H9 (cell line): ENCODE results near the gene TCN2. TPM values are rescaled to one million over a fixed set of nuclear protein-coding genes. Genes with fewer than 3 reads are reported as not detected.

Experiments used
- DNase-seq: peaks from one replicate; pipeline ENCODE4 v3.0.0-alpha.2; 2017
- H2AFZ ChIP-seq: one replicate; pipeline ENCODE4 v1.6.1; 2013; ENCODE audit warnings: mild to moderate bottlenecking, low read length, control low read depth, moderate library complexity
- H2AK5ac ChIP-seq: 2 replicates; pipeline ENCODE4 v1.6.1; 2013; ENCODE audit warnings: low read length, control low read depth, mixed read lengths; ENCODE audit not compliant: insufficient read length
- H2BK120ac ChIP-seq: one replicate; pipeline ENCODE4 v1.6.1; 2013; ENCODE audit warnings: low read depth, mild to moderate bottlenecking, low read length, control low read depth, inconsistent platforms; ENCODE audit not compliant: poor library complexity, severe bottlenecking
- H2BK12ac ChIP-seq: 2 replicates; pipeline ENCODE4 v1.6.1; 2013; ENCODE audit warnings: low read length, control low read depth, mixed read lengths, low read depth; ENCODE audit not compliant: insufficient read length
- H2BK15ac ChIP-seq: 2 replicates; pipeline ENCODE4 v1.6.1; 2013; ENCODE audit warnings: low read depth, low read length, control low read depth
- H2BK20ac ChIP-seq: one replicate; pipeline ENCODE4 v1.6.1; 2013; ENCODE audit warnings: low read depth, mild to moderate bottlenecking, low read length, control low read depth, inconsistent platforms; ENCODE audit not compliant: poor library complexity, severe bottlenecking
- H2BK5ac ChIP-seq: 2 replicates; pipeline ENCODE4 v1.6.1; 2013; ENCODE audit warnings: low read length, control low read depth, mixed read lengths; ENCODE audit not compliant: insufficient read length
- H3K14ac ChIP-seq: 2 replicates; pipeline ENCODE4 v1.6.1; 2013; ENCODE audit warnings: low read length, control low read depth; ENCODE audit not compliant: insufficient read depth
- H3K18ac ChIP-seq: 2 replicates; pipeline ENCODE4 v1.6.1; 2013; ENCODE audit warnings: low read depth, mild to moderate bottlenecking, mixed read lengths, low read length, control low read depth; ENCODE audit not compliant: insufficient read length
- H3K23ac ChIP-seq: 2 replicates; pipeline ENCODE4 v1.6.1; 2013; ENCODE audit warnings: low read length, control low read depth, mixed read lengths, low read depth; ENCODE audit not compliant: insufficient read length
- H3K23me2 ChIP-seq: 2 replicates; pipeline ENCODE4 v1.6.1; 2013; ENCODE audit warnings: low read depth, mild to moderate bottlenecking, mixed read lengths, low read length, control low read depth; ENCODE audit not compliant: insufficient read length, poor library complexity, severe bottlenecking
- H3K27ac ChIP-seq: 2 replicates; pipeline ENCODE4 v1.5.1; 2013; ENCODE audit warnings: low read length, control low read depth, mixed read lengths, low read depth; ENCODE audit not compliant: insufficient read length
- H3K27me3 ChIP-seq: 2 replicates; pipeline ENCODE4 v1.6.1; 2013; ENCODE audit warnings: low read length, control low read depth, inconsistent platforms; ENCODE audit not compliant: insufficient read depth
- H3K4ac ChIP-seq: 2 replicates; pipeline ENCODE4 v1.6.1; 2013; ENCODE audit warnings: low read depth, mild to moderate bottlenecking, control low read depth, inconsistent platforms, low read length, moderate library complexity
- H3K4me1 ChIP-seq: 2 replicates; pipeline ENCODE4 v1.6.1; 2013; ENCODE audit warnings: low read length, control low read depth, inconsistent platforms; ENCODE audit not compliant: insufficient read depth
- H3K4me2 ChIP-seq: 2 replicates; pipeline ENCODE4 v1.6.1; 2013; ENCODE audit warnings: low read length, control low read depth, mixed read lengths; ENCODE audit not compliant: insufficient read length, insufficient read depth
- H3K56ac ChIP-seq: 2 replicates; pipeline ENCODE4 v1.6.1; 2013; ENCODE audit warnings: low read depth, mild to moderate bottlenecking, mixed read lengths, low read length, control low read depth; ENCODE audit not compliant: insufficient read length
- H3K79me1 ChIP-seq: 2 replicates; pipeline ENCODE4 v1.6.1; 2013; ENCODE audit warnings: low read depth, mild to moderate bottlenecking, moderate library complexity, low read length, control low read depth, inconsistent platforms; ENCODE audit not compliant: insufficient read depth, poor library complexity, severe bottlenecking
- H3K79me2 ChIP-seq: 2 replicates; pipeline ENCODE4 v1.6.1; 2013; ENCODE audit warnings: low read length, control low read depth, inconsistent platforms; ENCODE audit not compliant: insufficient read depth
- H3K9ac ChIP-seq: 2 replicates; pipeline ENCODE4 v1.6.1; 2013; ENCODE audit warnings: low read length, control low read depth, mixed read lengths; ENCODE audit not compliant: insufficient read length; ENCODE audit errors: extremely low read depth
- H3K9me3 ChIP-seq: one replicate; pipeline ENCODE4 v1.6.1; 2013; ENCODE audit warnings: low read depth, low read length, inconsistent platforms; ENCODE audit not compliant: control insufficient read depth
- H3T11ph ChIP-seq: one replicate; pipeline ENCODE4 v1.6.1; 2013; ENCODE audit warnings: mild to moderate bottlenecking, low read length, control low read depth, inconsistent platforms
- H4K20me1 ChIP-seq: one replicate; pipeline ENCODE4 v1.6.1; 2013; ENCODE audit not compliant: control insufficient read depth, insufficient read length, insufficient read depth
- H4K5ac ChIP-seq: 2 replicates; pipeline ENCODE4 v1.6.1; 2013; ENCODE audit warnings: low read depth, mild to moderate bottlenecking, mixed read lengths, low read length, control low read depth; ENCODE audit not compliant: insufficient read length
- H4K8ac ChIP-seq: replicated peaks from 2 replicates; pipeline ENCODE4 v1.6.1; 2013; ENCODE audit warnings: low read length, control low read depth, mixed read lengths, low read depth; ENCODE audit not compliant: insufficient read length
- H4K91ac ChIP-seq: 2 replicates; pipeline ENCODE4 v1.6.1; 2013; ENCODE audit warnings: low read depth, mild to moderate bottlenecking, moderate library complexity, mixed read lengths, low read length, control low read depth; ENCODE audit not compliant: insufficient read length
- H3K27ac Mint-ChIP-seq, 3 experiments: 2 replicates in 2 of 3; 3 replicates in 1 of 3; pipeline ENCODE4 v1.8.0; 2020 to 2021; ENCODE audit warnings: mixed read lengths in 3 of 3, mild to moderate bottlenecking in 1 of 3, moderate library complexity in 1 of 3
- H3K27me3 Mint-ChIP-seq: 2 replicates; pipeline ENCODE4 v1.8.0; 2021; ENCODE audit warnings: low read depth, mild to moderate bottlenecking, moderate library complexity, mixed read lengths
- H3K36me3 Mint-ChIP-seq, 3 experiments: 2 replicates in 2 of 3; 3 replicates in 1 of 3; pipeline ENCODE4 v1.8.0; 2020 to 2021; ENCODE audit warnings: low read depth in 3 of 3, mixed read lengths in 3 of 3; ENCODE audit not compliant: insufficient read depth in 1 of 3
- H3K4me1 Mint-ChIP-seq, 2 experiments: 2 replicates each; pipeline ENCODE4 v1.8.0; 2020; ENCODE audit warnings: mixed read lengths in 2 of 2
- H3K4me3 Mint-ChIP-seq, 2 experiments: 2 replicates in 1 of 2; 3 replicates in 1 of 2; pipeline ENCODE4 v1.8.0; 2020 to 2021; ENCODE audit warnings: mild to moderate bottlenecking in 2 of 2, mixed read lengths in 2 of 2, moderate library complexity in 1 of 2
- H3K9me3 Mint-ChIP-seq, 2 experiments: 2 replicates in 1 of 2; 3 replicates in 1 of 2; pipeline ENCODE4 v1.8.0; 2020; ENCODE audit warnings: mild to moderate bottlenecking in 2 of 2, mixed read lengths in 2 of 2, moderate library complexity in 1 of 2
- WGBS: extraction: QIAGEN DNeasy Blood & Tissue Kit; methylation state at CpG from one replicate; pipeline ENCODE4 v1.1.7; 2013; ENCODE audit warnings: missing lambda C conversion rate, low lambda C conversion rate, mixed read lengths; ENCODE audit not compliant: insufficient read length; ENCODE audit errors: extremely low coverage; 5-methylcytosine and 5-hydroxymethylcytosine counted together
- total RNA-seq: library from RNA; stranded (reverse); gene quantifications from 2 replicates; pipeline ENCODE4 v1.2.1, GENCODE V29; 2021
- TF ChIP-seq, protein P1 (sequence below): fragments of 200-600 bp; sonication (generic); conservative IDR thresholded peaks from 3 replicates; pipeline ENCODE4 v1.8.0; 2021; ENCODE audit warnings: antibody characterized with exemption, mild to moderate bottlenecking

Gene TCN2
- total RNA-seq, 1 experiment from 2014 or later, result 42.2 TPM

DNA sequence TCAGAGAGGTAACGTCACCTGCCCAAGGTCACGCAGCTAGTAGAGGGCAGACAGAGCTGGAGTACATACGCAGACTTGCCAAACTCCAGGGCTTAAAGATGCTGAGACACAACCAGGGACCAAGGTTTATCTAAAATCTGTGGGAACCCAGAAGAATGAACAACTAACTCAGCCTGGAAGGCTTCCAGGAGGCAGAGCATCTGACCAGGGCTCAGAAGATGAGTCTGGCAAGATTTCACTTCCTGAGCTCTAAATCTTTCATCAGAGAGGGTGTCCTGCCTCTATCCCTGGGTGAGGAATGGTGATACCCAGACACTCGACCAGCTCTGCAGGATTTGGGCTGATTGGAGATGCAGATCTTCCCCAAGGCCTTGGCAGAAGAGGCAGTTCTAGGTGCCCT, 41.6 kb upstream of the TCN2 start:
- Histone ChIP-seq H2AFZ (no peak overlapping the region), H3K18ac (no peak overlapping the region), H3K56ac (no peak overlapping the region), H3T11ph (no peak overlapping the region), H3K27me3 (no peaks in the 10 kb centered on the region), H2BK120ac (no peak overlapping the region), H3K4ac (no peak overlapping the region), H3K79me1 (no peaks in the 10 kb centered on the region), H4K20me1 (no peaks in the 10 kb centered on the region), H2BK15ac (no peak overlapping the region), H3K14ac (no peak overlapping the region), H3K23me2 (no peaks in the 10 kb centered on the region), H2BK20ac (no peak overlapping the region), H4K8ac (no peak overlapping the region), H3K4me1 (no peaks in the 10 kb centered on the region), H4K5ac (no peak overlapping the region), H2BK5ac (no peak overlapping the region), H3K4me2 (no peak overlapping the region), H3K9ac (no peak overlapping the region), H3K27ac (no peak overlapping the region), H3K23ac (no peak overlapping the region), H2AK5ac (no peak overlapping the region), H3K79me2 (no peaks in the 10 kb centered on the region), H2BK12ac (no peak overlapping the region), H3K9me3 (no peaks in the 10 kb centered on the region), H4K91ac (no peak overlapping the region)
- Mint-ChIP-seq H3K36me3 (peaks cover 0 to 2% (median 0%) of the 10 kb centered on the region in 3 experiments; a peak in 1 of 7 replicates), H3K9me3 (no peaks in the 10 kb centered on the region), H3K27me3 (peaks cover 3% of the 10 kb centered on the region), H3K4me3 (no peak overlapping the region), H3K4me1 (peaks cover 28 to 31% of the 10 kb centered on the region in 2 experiments), H3K27ac (no peak overlapping the region)
- no CpG with 5 or more reads among the region's 4 CpGs for WGBS
- DNase-seq, result no peak
- TF ChIP-seq, protein P1, sequence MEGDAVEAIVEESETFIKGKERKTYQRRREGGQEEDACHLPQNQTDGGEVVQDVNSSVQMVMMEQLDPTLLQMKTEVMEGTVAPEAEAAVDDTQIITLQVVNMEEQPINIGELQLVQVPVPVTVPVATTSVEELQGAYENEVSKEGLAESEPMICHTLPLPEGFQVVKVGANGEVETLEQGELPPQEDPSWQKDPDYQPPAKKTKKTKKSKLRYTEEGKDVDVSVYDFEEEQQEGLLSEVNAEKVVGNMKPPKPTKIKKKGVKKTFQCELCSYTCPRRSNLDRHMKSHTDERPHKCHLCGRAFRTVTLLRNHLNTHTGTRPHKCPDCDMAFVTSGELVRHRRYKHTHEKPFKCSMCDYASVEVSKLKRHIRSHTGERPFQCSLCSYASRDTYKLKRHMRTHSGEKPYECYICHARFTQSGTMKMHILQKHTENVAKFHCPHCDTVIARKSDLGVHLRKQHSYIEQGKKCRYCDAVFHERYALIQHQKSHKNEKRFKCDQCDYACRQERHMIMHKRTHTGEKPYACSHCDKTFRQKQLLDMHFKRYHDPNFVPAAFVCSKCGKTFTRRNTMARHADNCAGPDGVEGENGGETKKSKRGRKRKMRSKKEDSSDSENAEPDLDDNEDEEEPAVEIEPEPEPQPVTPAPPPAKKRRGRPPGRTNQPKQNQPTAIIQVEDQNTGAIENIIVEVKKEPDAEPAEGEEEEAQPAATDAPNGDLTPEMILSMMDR, result no peak
